Retinal pigment epithelial cell (primary cell): ENCODE data around the gene C2orf69.
"Not testable (repeated sequence)": the region's sequence is repeated elsewhere in the genome, so short reads cannot be mapped to it uniquely, and the experiment has no call there.

ENCODE experiments used
- DNase-seq: peaks from one replicate; pipeline ENCODE4 v3.0.0-alpha.2; 2010; ENCODE audit warnings: low read depth
- H3K4me3 ChIP-seq: 2 replicates; pipeline ENCODE4 v1.5.1; 2011; ENCODE audit warnings: mild to moderate bottlenecking, low read length, control low read depth, moderate library complexity
- CTCF ChIP-seq: conservative IDR thresholded peaks from 2 replicates; pipeline ENCODE4 v1.5.1; 2011; ENCODE audit warnings: low read depth, low read length, control low read depth, inconsistent platforms

The C2orf69 gene

GRCh38 chr2:199901942-199902341 lies 9.2 kb upstream of the C2orf69 start:
- no peak for DNase-seq
- no peak overlapping the region for H3K4me3 ChIP-seq
- no peak for TF ChIP-seq CTCF

DNA sequence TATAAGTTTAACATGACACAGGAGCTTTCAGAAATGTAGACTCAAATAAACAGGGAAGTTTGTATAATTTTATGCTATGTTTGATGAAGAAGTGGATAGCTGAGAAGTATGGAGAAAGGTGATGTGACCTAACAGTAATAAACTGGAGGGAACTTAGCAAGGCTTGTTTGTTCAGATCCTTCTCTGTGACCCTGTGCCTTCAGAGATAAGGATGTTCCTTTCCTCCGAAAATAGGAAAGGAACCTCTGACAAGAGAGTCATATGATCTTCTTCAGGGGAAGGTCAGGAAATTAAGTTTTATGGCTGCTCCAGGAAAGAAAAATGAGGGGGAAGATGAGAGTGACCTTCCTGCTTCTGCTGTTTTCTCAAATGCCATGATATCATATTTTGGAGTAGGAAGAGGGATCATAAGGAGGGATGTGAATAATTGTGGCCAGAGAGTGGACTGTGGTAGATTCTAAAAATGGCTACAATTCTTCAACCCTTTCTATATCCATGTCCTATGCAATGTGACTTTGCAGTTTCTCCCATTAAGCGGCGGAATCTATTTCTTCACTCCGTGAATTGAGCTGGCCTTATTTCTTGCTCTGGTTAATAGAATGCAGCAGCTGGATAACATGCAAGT lies 8.5 kb upstream of the C2orf69 start:
- H3K4me3 ChIP-seq: no peak overlapping the region
- DNase-seq: no peak
- no peak for TF ChIP-seq CTCF

DNA sequence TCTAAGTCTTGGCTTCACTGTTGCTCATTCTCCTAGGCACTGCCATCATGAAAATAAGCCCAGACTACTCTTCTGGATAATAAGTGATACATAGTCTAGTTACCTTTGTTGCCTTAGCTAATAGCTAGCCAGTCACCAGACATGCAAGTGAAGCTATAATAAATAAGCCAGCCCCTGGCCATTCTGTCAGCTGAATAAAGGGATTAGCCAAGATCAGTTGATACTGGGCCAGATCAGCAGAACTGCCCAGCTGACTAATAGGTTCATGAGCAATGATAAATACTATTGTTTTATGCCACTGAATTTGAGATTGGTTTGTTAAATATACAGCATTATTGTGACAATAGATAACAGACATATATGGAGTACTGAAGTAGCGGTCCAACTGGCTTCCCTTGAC lies 8.0 kb upstream of the C2orf69 start:
- peak; percentile 79 for DNase-seq
- no peak for TF ChIP-seq CTCF
- no peak overlapping the region for H3K4me3 ChIP-seq

DNA sequence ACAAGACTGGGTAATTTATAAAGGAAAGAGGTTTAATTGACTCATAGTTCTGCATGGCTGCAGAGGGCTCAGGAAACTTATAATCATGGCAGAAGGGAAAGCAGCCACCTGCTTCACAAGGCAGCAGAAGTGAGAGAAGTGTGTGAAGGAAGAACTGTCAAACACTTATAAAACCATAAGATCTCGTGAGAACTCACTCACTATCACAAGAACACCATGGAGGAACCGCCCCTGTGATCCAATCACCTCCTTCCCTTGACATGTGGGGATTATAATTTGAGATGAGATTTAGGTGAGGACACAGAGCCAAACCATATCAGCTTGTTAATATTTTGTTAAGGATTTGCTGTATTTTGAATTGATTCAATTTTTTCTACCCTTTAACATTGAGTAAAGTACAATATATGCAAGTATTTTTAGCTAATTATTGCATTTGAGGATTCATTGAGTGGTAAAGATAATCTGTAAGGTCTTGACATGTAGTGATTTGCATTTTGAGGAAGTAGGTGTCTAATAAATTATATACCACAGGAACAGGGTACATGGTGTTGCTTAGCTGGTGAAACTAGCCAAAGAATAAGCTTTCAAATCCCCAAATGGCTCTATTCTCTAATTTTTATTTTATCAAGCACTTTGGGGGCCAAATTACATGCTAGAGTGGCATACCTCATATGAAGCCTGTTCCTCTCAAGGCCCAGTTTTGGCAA lies 3.9 kb upstream of the C2orf69 start:
- no peak overlapping the region for H3K4me3 ChIP-seq
- no peak for TF ChIP-seq CTCF
- DNase-seq: peak; percentile 46

DNA sequence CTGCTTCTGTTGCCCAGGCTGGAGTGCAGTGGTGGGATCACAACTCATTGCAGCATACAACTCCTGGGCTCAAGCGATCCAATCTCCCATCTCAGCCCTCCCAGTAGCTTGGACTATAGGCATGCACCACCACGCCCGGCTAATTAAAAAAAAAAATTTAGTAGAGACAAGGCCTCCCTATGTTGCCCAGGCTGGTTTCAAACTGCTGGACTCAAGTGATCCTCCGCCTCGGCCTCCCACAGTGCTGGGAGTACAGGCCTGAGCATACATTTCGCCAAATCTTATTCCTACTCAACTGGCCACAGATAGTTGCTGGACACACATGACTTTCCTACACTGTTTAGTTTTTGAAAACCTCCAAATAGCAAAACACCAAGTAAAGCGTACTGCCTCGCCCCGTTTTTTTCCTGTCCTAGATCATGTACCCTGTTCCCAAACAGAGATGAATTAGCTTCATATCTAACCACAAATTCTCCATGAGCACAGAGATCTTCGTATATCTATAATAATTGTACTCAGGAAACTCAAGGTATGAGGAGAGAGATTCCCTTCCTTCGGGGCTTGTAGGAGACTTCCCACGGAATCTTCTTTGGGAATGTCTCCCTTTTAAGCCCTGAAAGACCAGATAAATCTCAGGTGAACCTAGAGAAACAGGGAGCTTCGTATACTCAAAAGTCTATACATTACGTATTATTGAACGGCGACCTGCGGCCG lies 598 bp upstream of the C2orf69 start:
- no peak for TF ChIP-seq CTCF
- H3K4me3 ChIP-seq: peak overlapping the region; percentile 53
- no peak for DNase-seq

GRCh38 chr2:199911877-199912161 lies 726 bp downstream of the C2orf69 start:
- no peak for DNase-seq
- no peak for TF ChIP-seq CTCF
- peak overlapping the region; percentile 81 for H3K4me3 ChIP-seq

- H3K4me3 ChIP-seq: peak overlapping the region; percentile 81
- DNase-seq: not testable (repeated sequence)
Measured at GRCh38 chr2:199912553-199913114, 1.5 kb downstream of the C2orf69 start.
